Measurements from ENCODE around the gene DLGAP4.

GRCh38 chr20:36299459-36299858 is 6.7 kb upstream of the DLGAP4 start:
- TF ChIP-seq EZH2 (IDR thresholded peaks at IDR 0.05; ENCODE audit: insufficient read depth, poor library complexity, severe bottlenecking) (no peak), EZH2phosphoT487 (IDR thresholded peaks at IDR 0.05; ENCODE audit: insufficient read depth, low read depth) (no peak)
